ENCODE measurements around the gene PCBP4.
"Not testable (repeated sequence)": the region's sequence is repeated elsewhere in the genome, so short reads cannot be mapped to it uniquely, and the experiment has no call there.

The PCBP4 gene

DNA sequence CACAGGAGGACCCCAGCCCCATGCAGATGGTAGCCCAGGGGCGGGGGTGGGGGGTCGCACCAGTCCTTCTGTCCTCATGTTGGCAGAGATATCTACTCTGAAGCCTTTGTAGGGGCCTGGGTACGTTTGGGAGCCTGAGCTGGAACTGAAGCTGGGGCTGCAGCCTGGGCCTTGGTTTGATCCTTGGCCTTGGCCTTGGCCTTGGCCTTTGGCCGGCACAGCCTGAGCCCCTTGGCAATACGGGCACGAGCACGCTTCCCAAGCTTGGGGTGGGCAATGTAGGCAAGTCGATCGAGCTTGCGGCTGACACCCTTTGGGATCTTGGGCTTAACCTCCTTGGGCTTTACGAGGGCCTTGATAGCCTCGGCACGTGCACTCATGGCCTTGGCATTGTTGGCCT is 26.4 kb upstream of the PCBP4 start:
- DNase-seq = not testable (repeated sequence)

DNA sequence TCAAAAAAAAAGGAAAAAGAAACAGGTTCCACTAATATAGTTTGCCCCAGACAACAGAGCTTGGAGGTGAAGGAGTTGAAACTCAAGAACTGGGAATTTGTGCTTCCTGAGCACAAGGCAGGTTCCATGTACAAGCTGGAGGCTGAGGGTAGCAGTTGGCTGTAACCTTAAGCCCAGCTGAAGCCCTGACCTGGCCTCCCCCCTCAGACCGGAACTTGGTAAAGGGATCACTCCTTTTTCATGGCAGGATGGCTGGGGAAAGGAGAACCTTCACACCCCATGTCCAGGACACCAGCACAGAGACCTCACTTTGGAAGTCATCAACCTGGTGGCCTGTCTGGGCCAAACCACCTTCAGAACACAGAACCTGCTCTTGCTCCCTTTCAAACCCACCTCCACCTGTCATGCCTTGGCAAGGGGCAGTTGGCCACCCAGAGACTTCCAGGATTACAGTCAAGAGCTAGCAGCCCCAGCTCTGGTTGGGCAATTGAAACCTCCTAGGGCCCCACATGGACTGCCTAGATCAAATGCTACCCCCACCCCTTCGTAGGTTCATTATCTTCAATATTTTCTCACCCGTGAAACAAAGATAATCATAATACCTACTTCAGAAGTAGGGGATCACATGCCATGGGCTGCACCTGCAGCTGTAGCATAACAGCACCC is 24.9 kb upstream of the PCBP4 start:
- no peak for DNase-seq

- not testable (repeated sequence) for DNase-seq
Observed at GRCh38 chr3:51990501-51990971, 23.3 kb upstream of the PCBP4 start.

GRCh38 chr3:51988286-51989146 is 21.3 kb upstream of the PCBP4 start:
- DNase-seq = no peak

DNA sequence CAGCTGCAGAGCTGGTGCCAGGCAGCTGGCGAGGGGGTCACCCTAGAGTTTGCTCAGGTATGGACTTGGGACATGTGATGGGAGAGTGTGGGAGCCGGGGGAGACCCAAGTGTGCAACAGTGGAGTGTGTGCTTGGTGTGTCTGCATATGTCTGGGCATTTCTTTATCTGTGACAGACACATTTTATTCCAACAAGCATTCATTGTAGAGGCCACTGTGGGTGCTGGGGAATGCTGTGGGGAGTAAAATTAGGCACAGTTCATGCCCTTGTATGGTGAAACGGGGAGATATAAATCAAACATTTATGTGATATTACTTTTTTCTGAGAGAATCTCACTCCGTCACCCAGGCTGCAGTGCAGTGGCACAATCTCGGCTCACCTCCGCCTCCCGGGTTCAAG is 20.3 kb upstream of the PCBP4 start:
- DNase-seq = no peak

- no peak for DNase-seq
Observed at GRCh38 chr3:51986010-51986947, 19.0 kb upstream of the PCBP4 start.

DNA sequence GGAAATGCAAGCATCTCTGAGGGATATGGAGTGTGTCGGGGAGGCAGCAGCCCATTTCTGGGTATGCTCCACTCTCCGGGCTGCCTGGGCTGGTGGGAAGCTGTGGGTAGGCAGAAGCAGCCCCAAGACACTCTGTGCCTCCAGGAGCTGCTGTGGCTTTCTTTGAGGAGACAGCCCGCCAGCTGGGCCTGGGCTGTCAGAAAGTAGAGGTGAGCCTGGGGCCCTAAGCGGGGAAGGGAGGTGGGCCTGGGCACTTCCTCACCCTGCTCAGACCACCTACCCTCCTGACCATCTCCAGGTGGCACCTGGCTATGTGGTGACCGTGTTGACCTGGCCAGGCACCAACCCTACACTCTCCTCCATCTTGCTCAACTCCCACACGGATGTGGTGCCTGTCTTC is 17.8 kb upstream of the PCBP4 start:
- DNase-seq = no peak

DNA sequence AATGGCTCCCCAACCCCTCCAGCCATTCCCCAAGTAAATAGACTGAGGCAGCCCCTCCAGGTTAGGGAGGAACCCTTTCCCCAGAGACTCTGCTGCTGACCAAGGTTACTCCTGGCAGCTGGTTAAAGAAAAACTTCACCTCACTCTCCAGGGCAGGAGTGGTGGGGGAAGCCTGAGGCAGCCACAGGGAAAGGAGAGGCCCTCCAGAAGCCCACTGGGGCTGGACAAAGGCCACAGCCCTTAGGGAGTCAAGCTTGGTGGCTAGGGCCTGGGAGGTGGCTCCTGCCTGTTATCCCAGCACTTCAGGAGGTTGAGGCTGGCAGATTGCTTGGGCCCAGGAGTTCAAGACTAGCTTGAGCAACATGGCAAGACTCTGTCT is 17.0 kb upstream of the PCBP4 start:
- no peak for DNase-seq

DNA sequence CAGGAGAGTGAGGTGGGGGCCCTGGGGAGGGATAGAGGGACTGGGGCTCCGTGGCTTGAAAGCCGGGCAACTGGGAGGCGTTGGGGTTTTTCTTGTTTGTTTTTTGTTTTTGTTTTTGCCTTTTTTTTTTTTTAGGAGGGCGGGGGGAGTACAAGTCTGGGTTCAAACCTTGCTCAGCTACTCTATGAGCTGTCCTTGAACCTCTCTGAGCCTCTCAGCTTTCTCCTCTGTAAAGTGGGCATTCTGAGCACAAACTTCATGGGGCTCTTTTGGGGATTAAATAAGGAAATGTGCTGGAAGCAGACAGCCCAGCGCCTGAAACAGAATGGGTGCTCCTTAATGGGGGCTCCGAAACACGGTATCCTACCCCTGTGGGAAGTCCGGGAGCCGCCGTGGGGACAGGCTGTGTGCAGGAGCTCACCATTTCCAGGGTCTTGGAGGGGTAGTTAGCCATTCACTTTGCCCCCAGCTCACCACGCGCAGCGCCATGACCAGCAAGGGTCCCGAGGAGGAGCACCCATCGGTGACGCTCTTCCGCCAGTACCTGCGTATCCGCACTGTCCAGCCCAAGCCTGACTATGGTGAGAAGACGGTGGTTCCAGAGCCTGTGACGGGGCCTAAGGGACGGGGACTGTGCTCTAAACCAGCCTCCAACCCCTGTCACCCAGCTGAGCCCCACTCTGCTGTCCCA is 16.5 kb upstream of the PCBP4 start:
- DNase-seq = no peak

GRCh38 chr3:51982838-51983577 is 15.8 kb upstream of the PCBP4 start, which contains the start of gene ACY1:
Gene ACY1 (plus strand): TSS chr3:51983535. CDS start chr3:51984065, 530 bp downstream.
- peak; percentile 78 for DNase-seq

- no peak for DNase-seq
Observed at GRCh38 chr3:51982352-51982837, 15.1 kb upstream of the PCBP4 start.

- no peak for DNase-seq
Observed at GRCh38 chr3:51980253-51980652, 13.0 kb upstream of the PCBP4 start.

GRCh38 chr3:51978143-51978502 is 10.9 kb upstream of the PCBP4 start:
- no peak for DNase-seq

DNA sequence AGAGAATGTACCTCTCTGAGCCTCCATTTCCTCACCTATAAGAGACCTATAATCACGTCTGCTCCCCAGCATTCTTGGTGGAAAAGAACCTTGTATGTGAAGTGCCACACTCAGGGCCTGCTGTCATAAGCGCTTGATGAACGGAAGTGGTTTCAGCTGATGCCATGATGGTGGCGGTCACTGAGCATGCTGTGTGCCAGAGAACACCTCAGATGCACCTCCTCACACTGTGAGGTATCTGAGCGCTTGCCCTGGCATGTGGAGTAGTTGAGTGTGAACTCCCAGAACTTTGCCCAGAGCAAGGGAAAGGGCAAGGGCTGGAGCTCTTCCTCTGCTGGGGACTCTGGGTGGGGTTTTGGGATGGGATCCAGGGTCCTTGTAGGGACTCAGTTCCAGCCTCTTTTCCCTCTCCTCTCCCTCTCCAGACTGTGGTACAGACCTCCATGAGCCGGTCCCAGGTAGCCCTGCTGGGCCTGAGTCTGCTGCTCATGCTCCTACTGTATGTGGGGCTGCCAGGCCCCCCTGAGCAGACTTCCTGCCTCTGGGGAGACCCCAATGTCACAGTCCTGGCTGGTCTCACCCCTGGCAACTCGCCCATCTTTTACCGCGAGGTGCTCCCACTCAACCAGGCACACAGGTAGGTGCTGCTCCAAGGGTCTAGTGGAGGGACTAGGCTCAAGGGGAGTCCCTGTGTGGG is 10.3 kb upstream of the PCBP4 start:
- DNase-seq = no peak

DNA sequence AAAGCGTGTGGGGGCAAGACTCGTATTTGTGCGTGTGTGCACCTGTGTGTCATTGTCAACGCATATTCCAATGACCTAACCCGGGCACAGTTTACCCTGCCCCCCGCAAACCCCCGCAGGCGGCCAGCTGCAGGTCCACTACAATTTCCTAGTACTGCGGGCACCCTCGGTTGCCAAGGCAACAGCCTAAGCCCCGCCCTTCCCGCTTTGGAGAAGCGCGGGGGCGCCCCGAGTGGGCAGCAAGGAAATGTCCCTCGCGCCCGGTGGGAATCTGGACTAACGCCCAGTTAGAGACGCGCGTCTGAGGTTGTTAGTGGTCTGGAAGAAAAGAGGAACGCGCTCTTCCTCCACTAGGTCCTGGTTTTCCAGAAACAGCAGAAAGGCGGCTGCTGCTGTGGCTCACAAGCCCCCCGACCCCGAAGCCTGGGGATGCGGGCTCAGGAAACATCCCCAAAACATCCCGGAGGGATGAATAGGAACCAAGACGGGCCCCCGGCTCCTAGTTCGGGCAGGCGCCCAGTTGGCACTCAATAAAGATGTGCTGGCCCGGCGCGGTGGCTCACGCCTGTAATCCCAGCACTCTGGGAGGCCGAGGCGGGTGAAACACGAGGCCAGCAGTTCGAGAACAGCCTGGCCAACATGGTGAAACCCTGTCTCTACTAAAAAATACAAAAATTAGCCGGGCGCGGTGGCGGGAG is 8.7 kb upstream of the PCBP4 start:
- DNase-seq = peak; percentile 64

GRCh38 chr3:51974963-51975851 is 8.0 kb upstream of the PCBP4 start, which contains the start of gene ABHD14A:
Gene ABHD14A (plus strand): TSS chr3:51975064. CDS start chr3:51975136, 72 bp downstream.
- DNase-seq = peak; percentile 65

- no peak for DNase-seq
Observed at GRCh38 chr3:51974277-51974962, 7.2 kb upstream of the PCBP4 start.

- no peak for DNase-seq
Observed at GRCh38 chr3:51971350-51971749, 4.1 kb upstream of the PCBP4 start.
